ENCODE measurements around the gene ACY1.

Gene ACY1

GRCh38 chr3:52025453-52025852, 42.1 kb downstream of the ACY1 start:
- no CpG with 5 or more reads among the region's 7 CpGs for WGBS (ENCODE audit: extremely low coverage, insufficient coverage, low lambda C conversion rate)
- Histone ChIP-seq H3K4me2 (ENCODE audit: low read length) (no peak overlapping the region), H3K27ac (ENCODE audit: low read depth, low read length) (no peak overlapping the region)

GRCh38 chr3:52026041-52026440, 42.7 kb downstream of the ACY1 start:
- Histone ChIP-seq H3K9ac (ENCODE audit: low read length) (no peak overlapping the region), H2BK5ac (ENCODE audit: low read length) (no peak overlapping the region), H3K79me1 (ENCODE audit: low read length) (no peaks in the 10 kb centered on the region), H4K8ac (ENCODE audit: low read depth, low read length) (no peak overlapping the region), H2BK120ac (ENCODE audit: low read depth, low read length) (no peak overlapping the region), H2BK15ac (replicated peaks; ENCODE audit: low read depth) (no peak overlapping the region), H3K4me2 (ENCODE audit: low read length) (no peak overlapping the region), H3K4ac (ENCODE audit: low read depth, low read length) (no peak overlapping the region), H2AK5ac (ENCODE audit: low read length) (no peak overlapping the region), H3K27me3 (ENCODE audit: insufficient read depth, low read length, poor library complexity) (no peaks in the 10 kb centered on the region), H3K56ac (ENCODE audit: low read length) (no peak overlapping the region), H3K23ac (ENCODE audit: low read length) (no peak overlapping the region), H3K18ac (ENCODE audit: low read length) (no peak overlapping the region), H3K27ac (ENCODE audit: low read depth, low read length) (no peak overlapping the region), H4K5ac (ENCODE audit: low read length) (no peak overlapping the region), H3K4me3 (ENCODE audit: low read length) (no peak overlapping the region), H3K4me1 (ENCODE audit: control insufficient read depth, low read depth, low read length) (no peaks in the 10 kb centered on the region), H3K79me2 (ENCODE audit: control insufficient read depth, insufficient read depth, low read length) (no peaks in the 10 kb centered on the region), H3K36me3 (ENCODE audit: control insufficient read depth, insufficient read depth, low read length) (no peaks in the 10 kb centered on the region)
- WGBS (ENCODE audit: extremely low coverage, insufficient coverage, low lambda C conversion rate), result no CpG with 5 or more reads among the region's 4 CpGs
- DNase-seq, result no peak

More at GRCh38 chr3:52025453-52025852, 42.1 kb downstream of the ACY1 start:
- Histone ChIP-seq H3K56ac (ENCODE audit: low read length) (no peak overlapping the region), H3K79me1 (ENCODE audit: low read length) (no peaks in the 10 kb centered on the region), H2AK5ac (ENCODE audit: low read length) (no peak overlapping the region), H3K27me3 (ENCODE audit: insufficient read depth, low read length, poor library complexity) (no peaks in the 10 kb centered on the region), H3K18ac (ENCODE audit: low read length) (no peak overlapping the region), H3K4me3 (ENCODE audit: low read length) (no peak overlapping the region), H2BK5ac (ENCODE audit: low read length) (no peak overlapping the region), H3K9ac (ENCODE audit: low read length) (no peak overlapping the region), H3K23ac (ENCODE audit: low read length) (no peak overlapping the region), H2BK120ac (ENCODE audit: low read depth, low read length) (no peak overlapping the region), H3K4me1 (ENCODE audit: control insufficient read depth, low read depth, low read length) (no peaks in the 10 kb centered on the region), H2BK15ac (replicated peaks; ENCODE audit: low read depth) (no peak overlapping the region), H4K5ac (ENCODE audit: low read length) (no peak overlapping the region), H3K36me3 (ENCODE audit: control insufficient read depth, insufficient read depth, low read length) (no peaks in the 10 kb centered on the region), H3K4ac (ENCODE audit: low read depth, low read length) (no peak overlapping the region), H3K79me2 (ENCODE audit: control insufficient read depth, insufficient read depth, low read length) (no peaks in the 10 kb centered on the region), H4K8ac (ENCODE audit: low read depth, low read length) (no peak overlapping the region)
- no peak for DNase-seq

- Histone ChIP-seq H3K27ac (ENCODE audit: low read depth, low read length) (no peak overlapping the region), H3K56ac (ENCODE audit: low read length) (no peak overlapping the region), H3K36me3 (ENCODE audit: control insufficient read depth, insufficient read depth, low read length) (no peaks in the 10 kb centered on the region), H3K79me2 (ENCODE audit: control insufficient read depth, insufficient read depth, low read length) (no peaks in the 10 kb centered on the region), H3K4me3 (ENCODE audit: low read length) (no peak overlapping the region), H3K4me1 (ENCODE audit: control insufficient read depth, low read depth, low read length) (no peaks in the 10 kb centered on the region), H2BK15ac (replicated peaks; ENCODE audit: low read depth) (no peak overlapping the region), H3K4me2 (ENCODE audit: low read length) (no peak overlapping the region), H3K27me3 (ENCODE audit: insufficient read depth, low read length, poor library complexity) (no peaks in the 10 kb centered on the region), H2AK5ac (ENCODE audit: low read length) (no peak overlapping the region), H3K18ac (ENCODE audit: low read length) (no peak overlapping the region), H2BK120ac (ENCODE audit: low read depth, low read length) (no peak overlapping the region), H3K79me1 (ENCODE audit: low read length) (no peaks in the 10 kb centered on the region), H3K9ac (ENCODE audit: low read length) (no peak overlapping the region), H3K23ac (ENCODE audit: low read length) (no peak overlapping the region), H3K4ac (ENCODE audit: low read depth, low read length) (no peak overlapping the region), H4K8ac (ENCODE audit: low read depth, low read length) (no peak overlapping the region), H2BK5ac (ENCODE audit: low read length) (no peak overlapping the region), H4K5ac (ENCODE audit: low read length) (no peak overlapping the region)
- no CpG with 5 or more reads among the region's 12 CpGs for WGBS (ENCODE audit: extremely low coverage, insufficient coverage, low lambda C conversion rate)
- DNase-seq, result no peak
These were observed 45.2 kb downstream of the ACY1 start for GRCh38 chr3:52028572-52028971.

GRCh38 chr3:52029053-52029452, 45.7 kb downstream of the ACY1 start:
- H3K18ac ChIP-seq (ENCODE audit: low read length), result no peak overlapping the region
- H4K5ac ChIP-seq (ENCODE audit: low read length), result no peak overlapping the region
- WGBS (ENCODE audit: extremely low coverage, insufficient coverage, low lambda C conversion rate), result no CpG with 5 or more reads among the region's 9 CpGs
- no peak overlapping the region for H4K8ac ChIP-seq (ENCODE audit: low read depth, low read length)
- no peak for DNase-seq
- no peak overlapping the region for H3K4me3 ChIP-seq (ENCODE audit: low read length)
- H2BK5ac ChIP-seq (ENCODE audit: low read length), result no peak overlapping the region
- no peak overlapping the region for H3K56ac ChIP-seq (ENCODE audit: low read length)
- H3K4me1 ChIP-seq (ENCODE audit: control insufficient read depth, low read depth, low read length), result no peaks in the 10 kb centered on the region
- H3K9ac ChIP-seq (ENCODE audit: low read length), result no peak overlapping the region
- H3K27ac ChIP-seq (ENCODE audit: low read depth, low read length), result no peak overlapping the region
- no peak overlapping the region for H3K23ac ChIP-seq (ENCODE audit: low read length)
- no peaks in the 10 kb centered on the region for H3K79me2 ChIP-seq (ENCODE audit: control insufficient read depth, insufficient read depth, low read length)
- H3K4me2 ChIP-seq (ENCODE audit: low read length), result no peak overlapping the region
- H2BK120ac ChIP-seq (ENCODE audit: low read depth, low read length), result no peak overlapping the region
- H3K4ac ChIP-seq (ENCODE audit: low read depth, low read length), result no peak overlapping the region
- no peaks in the 10 kb centered on the region for H3K36me3 ChIP-seq (ENCODE audit: control insufficient read depth, insufficient read depth, low read length)
- H3K79me1 ChIP-seq (ENCODE audit: low read length), result no peaks in the 10 kb centered on the region
- no peaks in the 10 kb centered on the region for H3K27me3 ChIP-seq (ENCODE audit: insufficient read depth, low read length, poor library complexity)
- H2BK15ac ChIP-seq (replicated peaks; ENCODE audit: low read depth), result no peak overlapping the region
- no peak overlapping the region for H2AK5ac ChIP-seq (ENCODE audit: low read length)

GRCh38 chr3:52029535-52029934, 46.2 kb downstream of the ACY1 start:
- no peak overlapping the region for H4K8ac ChIP-seq (ENCODE audit: low read depth, low read length)
- DNase-seq, result no peak
- no peaks in the 10 kb centered on the region for H3K36me3 ChIP-seq (ENCODE audit: control insufficient read depth, insufficient read depth, low read length)
- no peak overlapping the region for H3K23ac ChIP-seq (ENCODE audit: low read length)
- no peak overlapping the region for H3K4ac ChIP-seq (ENCODE audit: low read depth, low read length)
- no peak overlapping the region for H2BK5ac ChIP-seq (ENCODE audit: low read length)
- H3K27me3 ChIP-seq (ENCODE audit: insufficient read depth, low read length, poor library complexity), result no peaks in the 10 kb centered on the region
- no peak overlapping the region for H2BK120ac ChIP-seq (ENCODE audit: low read depth, low read length)
- no peak overlapping the region for H3K9ac ChIP-seq (ENCODE audit: low read length)
- H3K56ac ChIP-seq (ENCODE audit: low read length), result no peak overlapping the region
- no peaks in the 10 kb centered on the region for H3K4me1 ChIP-seq (ENCODE audit: control insufficient read depth, low read depth, low read length)
- no peaks in the 10 kb centered on the region for H3K79me1 ChIP-seq (ENCODE audit: low read length)
- no peak overlapping the region for H2AK5ac ChIP-seq (ENCODE audit: low read length)
- no peak overlapping the region for H2BK15ac ChIP-seq (replicated peaks; ENCODE audit: low read depth)
- H3K4me3 ChIP-seq (ENCODE audit: low read length), result no peak overlapping the region
- no CpG with 5 or more reads among the region's 10 CpGs for WGBS (ENCODE audit: extremely low coverage, insufficient coverage, low lambda C conversion rate)
- no peak overlapping the region for H3K4me2 ChIP-seq (ENCODE audit: low read length)
- no peak overlapping the region for H3K18ac ChIP-seq (ENCODE audit: low read length)
- H4K5ac ChIP-seq (ENCODE audit: low read length), result no peak overlapping the region
- H3K79me2 ChIP-seq (ENCODE audit: control insufficient read depth, insufficient read depth, low read length), result no peaks in the 10 kb centered on the region
- H3K27ac ChIP-seq (ENCODE audit: low read depth, low read length), result no peak overlapping the region

- no peak overlapping the region for H3K56ac ChIP-seq (ENCODE audit: low read length)
- H3K4me1 ChIP-seq (ENCODE audit: control insufficient read depth, low read depth, low read length), result no peaks in the 10 kb centered on the region
- no peak overlapping the region for H2BK5ac ChIP-seq (ENCODE audit: low read length)
- H2BK120ac ChIP-seq (ENCODE audit: low read depth, low read length), result no peak overlapping the region
- no peak overlapping the region for H4K8ac ChIP-seq (ENCODE audit: low read depth, low read length)
- no peak overlapping the region for H3K18ac ChIP-seq (ENCODE audit: low read length)
- no peak overlapping the region for H2AK5ac ChIP-seq (ENCODE audit: low read length)
- DNase-seq, result no peak
- H3K4me3 ChIP-seq (ENCODE audit: low read length), result no peak overlapping the region
- no peak overlapping the region for H2BK15ac ChIP-seq (replicated peaks; ENCODE audit: low read depth)
- H3K4me2 ChIP-seq (ENCODE audit: low read length), result no peak overlapping the region
- H3K79me2 ChIP-seq (ENCODE audit: control insufficient read depth, insufficient read depth, low read length), result no peaks in the 10 kb centered on the region
- H3K27me3 ChIP-seq (ENCODE audit: insufficient read depth, low read length, poor library complexity), result no peaks in the 10 kb centered on the region
- H3K23ac ChIP-seq (ENCODE audit: low read length), result no peak overlapping the region
- H3K9ac ChIP-seq (ENCODE audit: low read length), result no peak overlapping the region
- H3K27ac ChIP-seq (ENCODE audit: low read depth, low read length), result no peak overlapping the region
- no peak overlapping the region for H3K4ac ChIP-seq (ENCODE audit: low read depth, low read length)
- H3K36me3 ChIP-seq (ENCODE audit: control insufficient read depth, insufficient read depth, low read length), result no peaks in the 10 kb centered on the region
- WGBS (ENCODE audit: extremely low coverage, insufficient coverage, low lambda C conversion rate), result no CpG with 5 or more reads among the region's 11 CpGs
- no peaks in the 10 kb centered on the region for H3K79me1 ChIP-seq (ENCODE audit: low read length)
- no peak overlapping the region for H4K5ac ChIP-seq (ENCODE audit: low read length)
These were observed 47.5 kb downstream of the ACY1 start for GRCh38 chr3:52030714-52031310.

Measured in mesendoderm (in vitro differentiated cells).